ENCODE data around the gene RAD51B. TPM values are rescaled to one million over a fixed set of nuclear protein-coding genes. Genes with fewer than 3 reads are reported as not detected.
A peak's percentile ranks its signal among the peaks of the same experiment; 100 is the strongest.

RAD51B gene
- total RNA-seq, 1 experiment from 2014 or later, result 10.8 TPM

DNA sequence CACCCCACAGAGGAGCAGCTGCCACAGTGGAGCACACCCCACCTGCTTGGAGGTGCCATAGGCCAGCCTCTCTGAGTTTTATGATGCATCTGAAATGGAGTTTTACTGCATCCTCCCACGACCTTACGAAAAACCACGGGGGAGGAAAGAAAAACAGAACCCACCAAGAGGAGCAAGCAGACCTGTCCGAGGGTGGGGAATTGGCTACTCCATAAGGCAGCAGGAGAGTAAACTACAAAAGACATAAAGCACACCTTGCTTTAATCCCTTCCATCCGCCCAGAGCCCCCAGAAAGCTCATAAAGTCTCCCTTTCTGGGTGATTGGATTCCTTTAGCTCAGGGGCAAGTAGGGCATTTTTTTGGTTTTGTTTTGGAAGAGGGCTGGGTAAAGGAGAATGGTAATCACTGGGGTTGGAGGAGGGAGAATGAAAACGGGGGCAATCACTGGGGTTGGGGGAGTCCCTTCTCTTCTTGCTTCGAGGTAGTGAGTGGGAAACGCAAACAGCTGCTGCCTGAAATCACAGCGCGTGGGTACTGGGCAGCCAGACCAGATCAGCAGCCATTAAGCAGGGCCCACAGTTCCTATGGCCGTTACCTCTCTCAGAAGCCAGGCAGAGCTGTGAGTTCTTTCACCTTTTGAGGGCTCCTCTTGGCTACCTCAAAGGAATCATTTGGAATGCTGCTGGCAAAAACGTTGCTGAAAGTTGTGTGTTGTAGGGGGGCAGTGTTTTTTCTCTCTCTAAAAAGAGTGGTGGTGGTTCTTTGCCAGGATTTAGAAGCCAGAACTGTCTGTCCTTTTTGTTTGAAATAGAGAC, 539.6 kb downstream of the RAD51B start:
- Histone ChIP-seq H3F3A (ENCODE audit: low read length, unreplicated experiment) (no peaks in the 10 kb centered on the region), H3K9ac (ENCODE audit: low read length) (no peak overlapping the region), H3K9me2 (replicated peaks; ENCODE audit: low read length) (no peaks in the 10 kb centered on the region), H3K27me3 (ENCODE audit: low read length) (no peaks in the 10 kb centered on the region), H3K36me3 (ENCODE audit: low read depth, low read length) (no peaks in the 10 kb centered on the region), H3K79me2 (ENCODE audit: low read length) (no peaks in the 10 kb centered on the region), H2AFZ (ENCODE audit: low read length) (peak overlapping the region; percentile 20; the same call in 1 of the 2 replicates), H3K9me3 (ENCODE audit: low read length) (no peaks in the 10 kb centered on the region), H3K4me1 (ENCODE audit: insufficient read depth, low read length) (peaks cover 22% of the 10 kb centered on the region), H3K4me2 (ENCODE audit: low read length) (no peak overlapping the region), H4K20me1 (ENCODE audit: low read length) (no peaks in the 10 kb centered on the region), H3K4me3 (ENCODE audit: low read length) (no peak overlapping the region), H3K27ac (ENCODE audit: low read length) (no peak overlapping the region)
- ATAC-seq, result no peak
- intact Hi-C loops (cut with micrococcal nuclease), result no loop called here
- no peak for TF ChIP-seq EZH2 (IDR thresholded peaks at IDR 0.05; ENCODE audit: low read length, unreplicated experiment)
- TF ChIP-seq, protein P1, sequence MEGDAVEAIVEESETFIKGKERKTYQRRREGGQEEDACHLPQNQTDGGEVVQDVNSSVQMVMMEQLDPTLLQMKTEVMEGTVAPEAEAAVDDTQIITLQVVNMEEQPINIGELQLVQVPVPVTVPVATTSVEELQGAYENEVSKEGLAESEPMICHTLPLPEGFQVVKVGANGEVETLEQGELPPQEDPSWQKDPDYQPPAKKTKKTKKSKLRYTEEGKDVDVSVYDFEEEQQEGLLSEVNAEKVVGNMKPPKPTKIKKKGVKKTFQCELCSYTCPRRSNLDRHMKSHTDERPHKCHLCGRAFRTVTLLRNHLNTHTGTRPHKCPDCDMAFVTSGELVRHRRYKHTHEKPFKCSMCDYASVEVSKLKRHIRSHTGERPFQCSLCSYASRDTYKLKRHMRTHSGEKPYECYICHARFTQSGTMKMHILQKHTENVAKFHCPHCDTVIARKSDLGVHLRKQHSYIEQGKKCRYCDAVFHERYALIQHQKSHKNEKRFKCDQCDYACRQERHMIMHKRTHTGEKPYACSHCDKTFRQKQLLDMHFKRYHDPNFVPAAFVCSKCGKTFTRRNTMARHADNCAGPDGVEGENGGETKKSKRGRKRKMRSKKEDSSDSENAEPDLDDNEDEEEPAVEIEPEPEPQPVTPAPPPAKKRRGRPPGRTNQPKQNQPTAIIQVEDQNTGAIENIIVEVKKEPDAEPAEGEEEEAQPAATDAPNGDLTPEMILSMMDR (conservative IDR thresholded peaks at IDR 0.05; ENCODE audit: low read depth, low read length), result no peak
- no peak for TF ChIP-seq EZH2phosphoT487 (IDR thresholded peaks at IDR 0.05; ENCODE audit: borderline replicate concordance, low read length)
- CTCF ChIA-PET, result interaction anchor here (1.7 kb wide), 1 partner anchor 22 kb away, joined by 4 read pairs; no protein-coding TSS in a partner anchor
- POLR2A ChIA-PET (ENCODE audit: unreplicated experiment), result interaction anchor here (1.1 kb wide), 1 partner anchor 109 kb away, joined by 5 read pairs; no protein-coding TSS in a partner anchor
- DNase-seq, result no peak
- TSS peak; percentile 96 for BruUV-seq (replicated peaks)

DNA sequence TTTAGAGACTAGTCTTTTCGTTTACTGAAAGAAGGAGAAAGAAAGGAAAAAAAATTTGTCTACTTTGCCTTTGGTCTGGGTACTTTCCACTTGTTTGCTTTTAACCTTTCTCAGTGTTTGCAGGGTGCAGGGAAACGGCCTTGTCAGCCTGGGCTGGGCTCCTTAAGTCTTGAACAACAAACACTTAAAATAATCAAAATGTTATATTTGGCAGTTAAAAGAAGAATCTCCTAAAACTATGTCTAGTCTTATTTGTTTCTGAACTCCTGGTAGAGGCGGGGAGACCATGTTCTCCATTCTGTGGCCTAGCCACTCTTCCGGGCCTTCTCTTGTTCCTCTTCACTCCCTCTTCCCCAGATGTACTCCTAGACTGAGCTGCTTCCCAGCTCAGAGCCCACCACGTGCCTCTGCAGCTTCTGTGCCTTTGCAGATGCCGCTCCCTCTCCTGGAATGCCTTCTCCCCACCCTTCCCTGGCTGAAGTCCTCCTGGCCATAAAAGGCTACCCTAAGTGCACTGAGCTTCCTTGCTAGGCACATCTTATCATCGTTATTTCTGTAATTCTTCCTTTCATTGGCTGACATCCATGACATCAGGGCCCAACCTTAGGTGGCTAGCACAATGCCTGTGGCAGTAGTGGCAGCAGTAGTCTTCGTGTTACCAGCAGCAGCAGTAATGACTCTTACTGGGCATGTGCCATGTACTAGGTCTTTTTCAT, 540.4 kb downstream of the RAD51B start:
- Histone ChIP-seq H3K9ac (ENCODE audit: low read length) (no peak overlapping the region), H3K9me2 (replicated peaks; ENCODE audit: low read length) (no peaks in the 10 kb centered on the region), H2AFZ (ENCODE audit: low read length) (peak overlapping the region; percentile 20), H3K27me3 (ENCODE audit: low read length) (no peaks in the 10 kb centered on the region), H3K9me3 (ENCODE audit: low read length) (no peaks in the 10 kb centered on the region), H3K4me1 (ENCODE audit: insufficient read depth, low read length) (peaks cover 29% of the 10 kb centered on the region), H4K20me1 (ENCODE audit: low read length) (no peaks in the 10 kb centered on the region), H3K4me3 (ENCODE audit: low read length) (no peak overlapping the region), H3K4me2 (ENCODE audit: low read length) (no peak overlapping the region), H3K36me3 (ENCODE audit: low read depth, low read length) (no peaks in the 10 kb centered on the region), H3K27ac (ENCODE audit: low read length) (no peak overlapping the region), H3K79me2 (ENCODE audit: low read length) (no peaks in the 10 kb centered on the region), H3F3A (ENCODE audit: low read length, unreplicated experiment) (no peaks in the 10 kb centered on the region)
- ATAC-seq (peak; percentile 62), DNase-seq (peak; percentile 28)
- TF ChIP-seq EZH2phosphoT487 (IDR thresholded peaks at IDR 0.05; ENCODE audit: borderline replicate concordance, low read length), result no peak
- TF ChIP-seq, protein P1 (conservative IDR thresholded peaks at IDR 0.05; ENCODE audit: low read depth, low read length), result no peak
- no peak for TF ChIP-seq EZH2 (IDR thresholded peaks at IDR 0.05; ENCODE audit: low read length, unreplicated experiment)
- BruUV-seq (replicated peaks), result no TSS peak
- intact Hi-C loops (cut with micrococcal nuclease), result loop anchor here (1.0 to 10.0 kb wide), 5 partner anchors 20 to 427 kb away; no protein-coding TSS in a partner anchor
- CTCF ChIA-PET, result interaction anchor here (1.7 kb wide), 1 partner anchor 21 kb away, joined by 4 read pairs; no protein-coding TSS in a partner anchor
- POLR2A ChIA-PET (ENCODE audit: unreplicated experiment), result interaction anchor here (0.6 to 1.1 kb wide), 3 partner anchors 18 to 110 kb away, joined by 3 to 5 read pairs (median 3); no protein-coding TSS in a partner anchor

Measured in PC-3 (cell line).